GM19455 (cell line): ENCODE measurements around the gene THOC2.
A peak's percentile ranks its signal among the peaks of the same experiment; 100 is the strongest.
"Not testable (repeated sequence)": the region's sequence is repeated elsewhere in the genome, so short reads cannot be mapped to it uniquely, and the experiment has no call there.

Experiments used
- ATAC-seq: cut with Tn5 transposase; IDR thresholded peaks from one replicate; pipeline ENCODE4 v1.9.1; 2021; ENCODE audit not compliant: unreplicated experiment

The THOC2 gene

GRCh38 chrX:123735137-123735536 lies 2.3 kb upstream of the THOC2 start:
- ATAC-seq = not testable (repeated sequence)

- ATAC-seq = not testable (repeated sequence)
Observed at GRCh38 chrX:123734079-123734478, 1.2 kb upstream of the THOC2 start.

GRCh38 chrX:123731987-123732669 lies 724 bp downstream of the THOC2 start:
- ATAC-seq = peak; percentile 28

- no peak for ATAC-seq
Observed at GRCh38 chrX:123731258-123731986, 1.4 kb downstream of the THOC2 start.

- no peak for ATAC-seq
Observed at GRCh38 chrX:123728554-123728953, 4.3 kb downstream of the THOC2 start.

GRCh38 chrX:123728016-123728415 lies 4.8 kb downstream of the THOC2 start:
- no peak for ATAC-seq

GRCh38 chrX:123722193-123722592 lies 10.7 kb downstream of the THOC2 start:
- ATAC-seq = not testable (repeated sequence)

GRCh38 chrX:123720486-123720885 lies 12.4 kb downstream of the THOC2 start:
- ATAC-seq = no peak

- no peak for ATAC-seq
Observed at GRCh38 chrX:123713841-123714240, 19.0 kb downstream of the THOC2 start.

- no peak for ATAC-seq
Observed at GRCh38 chrX:123713434-123713833, 19.4 kb downstream of the THOC2 start.

GRCh38 chrX:123711201-123711600 lies 21.7 kb downstream of the THOC2 start:
- not testable (repeated sequence) for ATAC-seq

- ATAC-seq = no peak
Observed at GRCh38 chrX:123704781-123705180, 28.1 kb downstream of the THOC2 start.

- ATAC-seq = no peak
Observed at GRCh38 chrX:123698979-123699520, 33.8 kb downstream of the THOC2 start.

GRCh38 chrX:123696334-123696733 lies 36.5 kb downstream of the THOC2 start:
- ATAC-seq = no peak

- ATAC-seq = no peak
Observed at GRCh38 chrX:123695242-123695641, 37.6 kb downstream of the THOC2 start.

- ATAC-seq = no peak
Observed at GRCh38 chrX:123691776-123692175, 41.1 kb downstream of the THOC2 start.

GRCh38 chrX:123688524-123688923 lies 44.3 kb downstream of the THOC2 start:
- no peak for ATAC-seq

- ATAC-seq = no peak
Observed at GRCh38 chrX:123685232-123685631, 47.6 kb downstream of the THOC2 start.

GRCh38 chrX:123682186-123682585 lies 50.7 kb downstream of the THOC2 start:
- ATAC-seq = no peak

- not testable (repeated sequence) for ATAC-seq
Observed at GRCh38 chrX:123679733-123680460, 53.0 kb downstream of the THOC2 start.

- no peak for ATAC-seq
Observed at GRCh38 chrX:123675154-123675553, 57.7 kb downstream of the THOC2 start.

- no peak for ATAC-seq
Observed at GRCh38 chrX:123673813-123674212, 59.0 kb downstream of the THOC2 start.
